Measurements from ENCODE around the gene XPOT.

XPOT gene

DNA sequence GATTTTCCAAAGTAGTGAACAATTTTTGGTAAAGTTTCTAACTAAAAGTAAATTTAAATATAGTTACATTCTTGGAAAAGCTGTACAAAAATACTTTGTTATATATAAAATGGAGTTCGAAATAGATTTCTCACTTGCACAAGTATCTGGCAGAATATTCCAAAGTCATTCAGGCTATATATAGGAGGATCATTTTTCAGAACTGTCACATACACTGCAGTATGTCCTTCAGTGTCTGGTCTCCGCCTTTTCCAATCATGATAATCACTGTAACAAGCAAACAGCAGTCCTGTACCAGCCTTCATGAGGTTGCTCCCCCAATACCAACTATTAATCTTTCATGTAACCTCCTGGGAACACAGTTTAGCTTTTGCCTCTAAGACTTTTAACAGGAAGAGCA lies 66.3 kb downstream of the XPOT start:
- no peak for DNase-seq

DNA sequence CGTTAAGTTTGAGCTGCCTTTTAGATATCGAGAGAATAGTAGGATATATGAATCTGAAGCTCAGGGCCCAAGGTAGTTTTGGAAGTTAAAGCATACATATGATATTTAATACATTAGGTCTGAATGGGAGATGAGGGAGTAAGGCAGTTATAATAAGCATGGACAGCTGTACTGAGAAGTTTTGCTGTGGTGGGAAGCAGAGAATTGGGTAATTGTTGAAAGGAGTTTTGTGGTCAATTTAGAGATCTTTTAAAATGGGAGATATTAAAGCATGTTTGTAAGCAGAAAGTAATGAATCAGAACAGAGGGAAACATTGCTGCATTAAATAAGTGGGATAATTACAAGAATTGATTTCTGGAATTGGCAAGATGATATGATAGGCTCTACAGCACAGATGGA lies 69.0 kb downstream of the XPOT start:
- DNase-seq = no peak

DNA sequence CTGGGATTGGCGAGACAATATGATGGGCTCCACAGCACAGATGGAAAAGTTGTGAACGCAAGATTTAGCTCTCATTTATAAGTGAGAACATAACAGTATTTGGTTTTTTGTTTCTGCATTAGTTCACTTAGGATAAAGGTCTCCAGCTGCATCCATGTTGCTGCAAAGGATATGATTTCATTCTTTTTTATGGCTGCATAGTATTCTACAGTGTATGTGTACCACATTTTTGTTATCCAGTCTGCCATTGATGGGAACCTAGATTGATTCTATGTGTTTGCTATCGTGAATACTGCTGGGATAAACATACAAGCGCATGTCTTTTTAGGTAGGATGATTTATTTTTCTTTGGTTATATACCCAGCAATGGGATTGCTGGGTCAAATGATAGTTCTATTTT lies 71.3 kb downstream of the XPOT start:
- DNase-seq = no peak

DNA sequence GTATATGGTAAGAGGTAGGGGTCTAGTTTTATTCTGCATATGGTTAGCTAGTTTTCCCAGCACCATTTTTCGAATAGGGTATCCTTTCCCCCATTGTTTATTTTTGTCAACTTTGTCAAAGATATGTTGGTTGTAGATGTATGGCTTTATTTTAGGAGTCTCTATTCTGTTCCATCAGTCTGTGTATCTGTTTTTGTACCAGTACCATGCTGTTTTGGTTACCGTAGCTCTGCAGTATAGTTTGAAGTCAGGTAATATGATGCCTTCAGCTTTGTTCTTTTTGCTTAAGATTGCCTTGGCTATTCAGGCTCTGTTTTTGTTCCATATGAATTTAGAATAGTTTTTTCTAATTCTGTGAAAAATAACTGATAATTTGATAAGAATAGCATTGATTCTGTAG lies 72.7 kb downstream of the XPOT start:
- DNase-seq = no peak

DNA sequence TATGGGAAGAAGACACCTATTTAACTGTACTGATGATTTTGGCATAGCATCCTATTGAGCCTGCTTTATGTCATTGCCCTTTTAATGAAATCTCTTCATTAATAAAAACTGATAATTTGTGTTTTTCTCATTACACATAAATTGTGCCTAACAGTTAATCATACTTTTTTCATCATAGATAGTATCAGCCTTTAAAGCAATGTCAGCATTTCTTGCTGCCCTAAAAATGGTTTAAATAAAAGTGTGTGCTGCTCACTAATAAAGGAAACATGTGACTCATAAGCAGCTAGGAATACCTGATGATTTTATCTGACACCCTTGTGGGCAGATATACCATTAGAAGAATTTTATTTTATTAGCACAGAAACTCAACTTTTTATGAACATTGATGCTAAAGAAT lies 74.5 kb downstream of the XPOT start:
- no peak for DNase-seq

DNA sequence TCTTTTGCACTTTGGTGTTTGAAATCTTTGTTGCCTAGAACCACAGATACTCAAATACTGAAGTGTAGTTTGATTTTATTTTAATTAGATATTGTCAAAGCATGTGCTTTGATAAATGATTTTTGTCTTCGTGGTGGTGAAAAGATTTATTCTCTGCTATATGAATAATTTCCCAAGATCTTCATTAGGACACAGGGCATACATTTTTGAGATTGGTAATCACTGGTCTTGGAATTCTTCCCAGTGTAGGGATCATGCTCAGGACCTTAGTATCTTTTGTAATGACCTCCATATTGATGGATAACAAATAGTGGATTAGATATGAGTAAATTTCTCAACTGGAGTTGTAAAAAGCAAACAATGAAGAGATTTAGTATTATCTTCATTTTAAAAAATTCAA lies 76.0 kb downstream of the XPOT start:
- DNase-seq = no peak

DNA sequence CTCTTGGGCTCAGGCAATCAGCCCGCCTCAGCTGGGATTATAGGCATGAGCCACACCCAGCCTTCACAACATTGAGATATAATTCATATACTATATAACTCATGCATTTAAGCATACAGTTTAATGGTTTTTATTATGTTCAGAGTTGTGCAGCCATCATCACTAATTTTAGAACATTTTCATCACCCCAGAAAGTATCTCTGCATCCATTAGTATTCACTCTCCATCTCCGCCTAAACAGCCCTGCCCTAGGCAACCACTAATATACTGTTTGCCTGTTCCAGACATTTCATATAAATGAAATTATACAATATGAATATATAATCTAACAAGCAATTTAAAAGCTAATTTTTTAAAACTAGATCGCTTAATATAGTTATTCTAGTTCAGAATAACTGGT lies 82.5 kb downstream of the XPOT start:
- no peak for DNase-seq

DNA sequence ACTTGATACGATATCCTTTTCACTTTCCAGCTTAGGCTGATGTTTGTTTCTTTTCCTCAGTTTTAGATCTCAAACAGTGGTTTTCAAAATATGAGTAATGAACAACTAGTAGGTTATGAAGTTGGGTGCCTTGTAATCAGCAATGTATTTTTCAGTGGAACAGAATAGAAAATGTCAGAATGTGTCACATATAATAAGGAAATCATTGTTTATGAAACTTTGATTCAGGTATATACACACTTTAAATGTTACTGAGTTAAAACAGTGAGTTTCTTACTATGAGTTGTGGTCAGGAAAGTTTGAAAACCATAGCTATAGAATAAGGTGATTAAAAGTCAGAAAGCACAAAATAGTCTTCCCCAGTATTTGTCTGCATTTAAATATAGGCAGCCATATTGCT lies 87.5 kb downstream of the XPOT start:
- no peak for DNase-seq

DNA sequence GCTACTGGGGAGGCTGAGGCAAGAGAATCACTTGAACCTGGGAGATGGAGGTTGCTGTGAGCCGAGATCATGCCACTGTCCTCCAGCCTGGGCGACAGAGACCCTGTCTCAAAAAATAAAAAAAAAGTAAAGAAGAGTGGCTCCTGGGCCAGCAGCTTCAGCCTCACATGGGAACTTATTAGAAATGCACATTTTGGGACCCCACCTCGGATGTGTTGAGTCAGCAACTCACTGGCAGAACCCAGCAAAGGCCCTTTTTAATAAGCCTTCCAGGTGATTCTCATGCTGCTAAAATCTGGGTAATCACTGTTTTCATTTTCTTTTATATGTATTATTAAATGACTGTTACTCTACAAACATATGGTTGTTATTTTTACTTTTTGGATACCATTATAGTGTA lies 89.3 kb downstream of the XPOT start:
- DNase-seq = no peak

DNA sequence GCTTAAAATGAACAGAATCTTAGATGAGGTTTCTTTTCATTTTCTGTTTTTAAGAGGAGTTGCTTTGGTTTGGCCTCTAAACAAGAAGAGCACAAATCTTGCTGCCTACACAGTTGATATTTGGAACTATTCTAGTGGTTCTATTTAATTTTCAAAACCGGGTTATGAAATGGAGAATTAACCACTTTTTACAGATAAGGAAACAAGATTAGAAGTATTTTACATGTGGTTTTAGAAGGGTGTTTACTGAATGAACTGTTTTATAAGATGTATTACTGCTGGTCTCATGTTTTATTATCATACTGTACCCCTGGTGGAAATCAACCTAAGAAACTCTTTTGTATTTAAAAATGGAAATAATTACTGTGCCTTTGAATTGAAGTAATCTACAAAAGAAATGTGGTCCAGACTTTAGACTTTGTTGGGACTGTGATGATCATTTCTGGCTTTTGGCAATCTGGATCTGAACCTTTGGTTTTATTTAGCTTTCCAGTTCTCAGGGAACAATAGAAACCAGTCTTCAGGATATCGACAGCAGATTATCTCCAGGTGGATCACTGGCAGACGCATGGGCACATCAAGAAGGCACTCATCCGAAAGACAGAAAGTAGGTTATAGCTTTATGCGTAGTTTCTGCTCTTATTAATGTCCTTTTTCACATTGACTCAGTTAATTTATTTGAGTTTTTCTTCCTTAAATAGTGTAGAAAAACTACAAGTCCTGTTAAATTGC lies 91.0 kb downstream of the XPOT start:
- peak; percentile 2 for DNase-seq

DNA sequence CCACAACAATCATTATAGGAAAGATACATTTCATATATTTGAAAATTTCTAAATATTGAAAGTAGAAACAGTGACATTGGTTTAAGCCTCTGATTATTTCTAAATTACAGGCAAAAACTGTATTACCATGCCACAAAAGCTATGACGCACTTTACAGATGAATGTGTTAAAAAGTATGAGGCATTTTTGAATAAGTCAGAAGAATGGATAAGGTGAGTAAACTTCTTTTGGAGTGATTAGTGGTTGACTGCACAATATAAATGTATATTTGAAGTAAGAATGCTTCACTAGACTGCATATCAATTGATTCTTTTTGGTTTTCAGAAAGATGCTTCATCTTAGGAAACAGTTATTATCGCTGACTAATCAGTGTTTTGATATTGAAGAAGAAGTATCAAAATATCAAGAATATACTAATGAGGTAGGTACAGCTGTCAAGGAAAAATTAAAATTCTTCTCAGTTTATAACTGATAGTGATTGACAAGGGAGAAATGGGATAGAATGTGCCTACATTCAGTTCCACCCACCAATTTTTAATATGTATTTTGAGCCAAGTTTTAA lies 92.7 kb downstream of the XPOT start:
- no peak for DNase-seq

DNA sequence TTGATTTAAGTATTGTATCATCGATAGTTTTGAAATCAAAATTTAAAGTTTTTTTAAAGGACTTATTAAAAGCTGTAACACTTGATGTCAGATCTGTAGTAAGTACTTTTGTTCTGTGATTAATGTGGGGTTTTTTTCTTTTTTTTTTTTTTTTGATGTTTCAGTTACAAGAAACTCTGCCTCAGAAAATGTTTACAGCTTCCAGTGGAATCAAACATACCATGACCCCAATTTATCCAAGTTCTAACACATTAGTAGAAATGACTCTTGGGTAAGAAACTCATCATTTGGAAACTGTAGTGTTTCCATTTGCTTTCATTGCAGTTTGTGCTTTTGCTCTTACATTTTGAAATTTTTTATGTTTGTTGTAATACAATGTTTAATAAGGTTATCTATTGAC lies 93.3 kb downstream of the XPOT start:
- no peak for DNase-seq

DNA sequence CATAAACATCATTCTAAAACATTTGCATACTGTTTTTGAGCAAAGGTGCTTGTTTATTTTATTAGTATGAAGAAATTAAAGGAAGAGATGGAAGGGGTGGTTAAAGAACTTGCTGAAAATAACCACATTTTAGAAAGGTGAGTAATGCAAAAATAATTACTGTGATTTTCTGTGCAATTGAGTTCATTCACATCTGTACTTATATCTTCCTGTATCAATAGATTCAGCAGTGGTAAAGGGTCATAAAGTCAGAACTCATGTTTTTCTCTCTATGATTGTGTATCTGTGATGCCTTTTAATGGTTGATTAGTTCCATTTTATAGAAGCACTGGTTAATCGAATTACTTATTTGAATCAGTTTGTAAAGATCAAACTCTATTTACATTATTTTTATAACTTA lies 93.7 kb downstream of the XPOT start:
- DNase-seq = no peak

DNA sequence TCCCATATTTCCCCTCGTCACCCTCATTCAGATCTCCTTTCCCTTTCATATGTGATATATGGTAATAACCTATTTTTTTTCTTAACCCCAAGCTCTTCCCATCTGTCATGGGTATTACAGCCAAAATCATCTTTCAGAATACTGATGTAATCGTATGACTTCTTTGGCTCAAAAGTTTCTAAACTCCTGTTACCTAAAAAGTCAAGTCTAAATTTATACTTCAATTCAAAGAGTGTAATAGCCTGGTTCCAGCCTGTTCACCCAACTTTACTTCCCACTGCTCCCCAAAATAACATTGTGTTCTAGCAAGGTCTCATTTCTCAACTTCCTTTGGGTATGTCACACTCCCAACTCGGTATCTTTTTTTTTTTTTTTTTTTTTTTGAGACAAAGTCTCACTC lies 96.2 kb downstream of the XPOT start:
- DNase-seq = no peak
